ENCODE data around the gene KRTAP10-12.

DNA sequence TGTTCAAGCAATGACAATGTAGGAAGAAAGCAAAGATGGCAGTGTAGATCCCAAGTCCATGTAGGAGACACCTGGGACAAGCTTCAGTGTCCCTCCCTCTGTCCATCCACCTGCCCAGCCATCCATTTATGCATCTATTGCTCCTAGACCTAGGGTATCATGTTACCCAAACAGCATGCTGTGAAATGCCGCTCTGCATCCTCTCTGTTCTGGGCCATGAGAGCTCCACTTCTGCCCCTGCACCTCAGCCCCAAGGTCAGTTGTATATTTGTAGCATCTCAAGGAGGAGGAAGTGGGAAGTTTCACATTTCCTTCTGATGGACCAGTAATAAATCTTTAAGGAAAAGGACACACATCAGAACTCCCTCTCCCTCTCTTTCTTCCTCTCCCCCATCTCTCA is 42.3 kb downstream of the KRTAP10-12 start:
- TF ChIP-seq JUN (CRISPR knock-in tag; IDR thresholded peaks at IDR 0.05) (no peak), SIN3B (IDR thresholded peaks at IDR 0.05; ENCODE audit: low read length) (no peak), ARNTL (CRISPR knock-in tag; IDR thresholded peaks at IDR 0.05) (no peak), ZNF501 (CRISPR knock-in tag; IDR thresholded peaks at IDR 0.05) (no peak), POLR2AphosphoS5 (IDR thresholded peaks at IDR 0.05; ENCODE audit: low read depth, low read length) (no peak)
- TF ChIP-seq, protein P1, sequence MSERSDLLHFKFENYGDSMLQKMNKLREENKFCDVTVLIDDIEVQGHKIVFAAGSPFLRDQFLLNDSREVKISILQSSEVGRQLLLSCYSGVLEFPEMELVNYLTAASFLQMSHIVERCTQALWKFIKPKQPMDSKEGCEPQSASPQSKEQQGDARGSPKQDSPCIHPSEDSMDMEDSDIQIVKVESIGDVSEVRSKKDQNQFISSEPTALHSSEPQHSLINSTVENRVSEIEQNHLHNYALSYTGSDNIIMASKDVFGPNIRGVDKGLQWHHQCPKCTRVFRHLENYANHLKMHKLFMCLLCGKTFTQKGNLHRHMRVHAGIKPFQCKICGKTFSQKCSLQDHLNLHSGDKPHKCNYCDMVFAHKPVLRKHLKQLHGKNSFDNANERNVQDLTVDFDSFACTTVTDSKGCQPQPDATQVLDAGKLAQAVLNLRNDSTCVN (CRISPR knock-in tag; IDR thresholded peaks at IDR 0.05; ENCODE audit: borderline replicate concordance), result no peak
